B cell (primary cell): Measurements from ENCODE around the gene RASA3. TPM values are rescaled to one million over a fixed set of nuclear protein-coding genes. Genes with fewer than 3 reads are reported as not detected.

Source experiments
- ATAC-seq: fragments of 200-7000 bp; cut with Tn5 transposase; one replicate; pipeline ENCODE4 v1.10.0; 2021; ENCODE audit warnings: low read depth, mild to moderate bottlenecking, moderate number of reproducible peaks, moderate library complexity
- CTCF ChIA-PET: fragments of 350-600 bp; sonication (Branson Sonifier 250); formaldehyde crosslinking; loops from one replicate; lab custom pipeline; 2021; ENCODE audit warnings: antibody characterized with exemption, inconsistent platforms; lab: Charles Lee
- POLR2A ChIA-PET: fragments of 350-600 bp; sonication (Branson Sonifier 250); formaldehyde crosslinking; loops from one replicate; lab custom pipeline; 2021; ENCODE audit warnings: antibody characterized with exemption; lab: Charles Lee
- DNase-seq: peaks from one replicate; pipeline ENCODE4 v3.0.0; 2013
- H2AFZ ChIP-seq: 2 replicates; pipeline ENCODE4 v1.6.1; 2012; ENCODE audit warnings: mild to moderate bottlenecking, low read depth, low read length; ENCODE audit not compliant: insufficient read depth, poor library complexity, severe bottlenecking
- H3K27ac ChIP-seq, 2 donors: 1 replicate in 1 of 2; 2 replicates in 1 of 2; pipeline ENCODE4 v1.5.1; 2012 to 2013; ENCODE audit warnings: low read length in 2 of 2, mild to moderate bottlenecking in 2 of 2, moderate library complexity in 1 of 2
- H3K27me3 ChIP-seq, 4 experiments: fragments of 200-600 bp in 1 of 4; sonication (generic) in 1 of 4; replicated peaks in 1 of 4; 1 replicate in 2 of 4; 2 replicates in 2 of 4; pipeline versions ENCODE4 v1.6.1 to v1.7.0; 2013 to 2016; ENCODE audit warnings: low read length in 3 of 4, mild to moderate bottlenecking in 2 of 4, mixed read lengths in 1 of 4, moderate library complexity in 1 of 4; ENCODE audit not compliant: insufficient read depth in 4 of 4, control insufficient read depth in 3 of 4; ENCODE audit errors: control extremely low read depth in 1 of 4
- H3K36me3 ChIP-seq, 2 experiments: replicated peaks in 1 of 2; 1 replicate in 1 of 2; 2 replicates in 1 of 2; pipeline versions ENCODE4 v1.6.1 to v1.7.1; 2013; ENCODE audit warnings: low read length in 1 of 2; ENCODE audit not compliant: insufficient read depth in 2 of 2, control insufficient read depth in 1 of 2; ENCODE audit errors: control extremely low read depth in 1 of 2, extremely low read depth in 1 of 2
- H3K4me1 ChIP-seq, 2 donors: fragments of 200-600 bp in 1 of 2; sonication (generic) in 1 of 2; 1 replicate in 1 of 2; 2 replicates in 1 of 2; pipeline versions ENCODE4 v1.5.1 to v1.6.1; 2013 to 2017; ENCODE audit warnings: low read length in 2 of 2; ENCODE audit not compliant: control insufficient read depth in 2 of 2, insufficient read depth in 2 of 2
- H3K4me2 ChIP-seq: replicated peaks from 2 replicates; pipeline ENCODE3; 2012; ENCODE audit warnings: mild to moderate bottlenecking, low read depth, low read length; ENCODE audit not compliant: poor library complexity, severe bottlenecking
- H3K4me3 ChIP-seq, 5 experiments: fragments of 200-600 bp in 1 of 5; sonication (generic) in 1 of 5; 1 replicate in 3 of 5; 2 replicates in 2 of 5; pipeline versions ENCODE4 v1.5.1 to v1.7.0; 2011 to 2016; ENCODE audit warnings: low read length in 4 of 5, mild to moderate bottlenecking in 4 of 5, low read depth in 2 of 5, control low read depth in 1 of 5, moderate library complexity in 1 of 5; ENCODE audit not compliant: insufficient read depth in 1 of 5; ENCODE audit errors: control extremely low read depth in 1 of 5, extremely low read depth in 1 of 5
- H3K79me2 ChIP-seq: fragments of 200-600 bp; sonication (generic); one replicate; pipeline ENCODE4 v1.6.0; 2016; ENCODE audit warnings: low read length; ENCODE audit not compliant: control insufficient read depth, insufficient read depth
- H3K9ac ChIP-seq: fragments of 200-600 bp; sonication (generic); 2 replicates; pipeline ENCODE4 v1.6.1; 2017; ENCODE audit warnings: mild to moderate bottlenecking, low read length, moderate library complexity
- H3K9me3 ChIP-seq, 3 donors: one replicate each; pipeline versions ENCODE4 v1.6.1 to v1.7.1; 2013; ENCODE audit warnings: low read length in 2 of 3; ENCODE audit not compliant: control insufficient read depth in 2 of 3, insufficient read depth in 1 of 3; ENCODE audit errors: control extremely low read depth in 1 of 3
- H4K20me1 ChIP-seq: 2 replicates; pipeline ENCODE4 v1.6.0; 2012; ENCODE audit warnings: mild to moderate bottlenecking, low read length; ENCODE audit not compliant: insufficient read depth, control insufficient read depth, poor library complexity, severe bottlenecking
- H3K27ac Mint-ChIP-seq: one replicate; pipeline ENCODE4 v1.8.0; 2021; ENCODE audit warnings: mixed read lengths
- H3K27me3 Mint-ChIP-seq: one replicate; pipeline ENCODE4 v1.8.0; 2021; ENCODE audit warnings: mixed read lengths
- H3K4me1 Mint-ChIP-seq: one replicate; pipeline ENCODE4 v1.8.0; 2021; ENCODE audit warnings: mixed read lengths
- H3K4me3 Mint-ChIP-seq: one replicate; pipeline ENCODE4 v1.8.0; 2021; ENCODE audit warnings: mixed read lengths
- H3K9me3 Mint-ChIP-seq: one replicate; pipeline ENCODE4 v1.8.0; 2022; ENCODE audit warnings: mixed read lengths; ENCODE audit not compliant: insufficient read depth
- CTCF ChIP-seq: fragments of 200-600 bp; IDR thresholded peaks from one replicate; pipeline ENCODE4 v1.8.0; 2022; ENCODE audit warnings: antibody characterized with exemption, mild to moderate bottlenecking
- EZH2 ChIP-seq: IDR thresholded peaks from 2 replicates; pipeline ENCODE4 v1.6.1; 2012; ENCODE audit warnings: borderline replicate concordance, low read depth, mild to moderate bottlenecking, moderate library complexity, low read length; ENCODE audit not compliant: insufficient read depth, poor library complexity, severe bottlenecking
- WGBS: methylation state at CpG from one replicate; pipeline ENCODE4 v1.1.5; 2013; ENCODE audit warnings: missing lambda C conversion rate; ENCODE audit not compliant: insufficient coverage; 5-methylcytosine and 5-hydroxymethylcytosine counted together
- intact Hi-C: fragments of 100-400 bp; cut with micrococcal nuclease; formaldehyde crosslinking; loops from one replicate; pipeline ENCODE4 v1.10.0; 2022
- polyA plus RNA-seq: library from polyadenylated mRNA; depleted of rRNA; stranded (reverse); fragments of >200 nt; gene quantifications from 2 replicates; pipeline ENCODE4 v1.2.3, GENCODE V29; 2012
- total RNA-seq, 2 donors: library from RNA; stranded (reverse); fragments of 120-200 nt in 1 of 2; gene quantifications; 1 replicate in 1 of 2; 2 replicates in 1 of 2; pipeline versions ENCODE4 v1.2.3 to v1.2.4, GENCODE V29; 2013 to 2022

Gene RASA3
- total and polyA plus RNA-seq, 2 donors (not counting 1 experiment from before 2014, with no cell fraction given) = 54.2 to 87.4 TPM

DNA sequence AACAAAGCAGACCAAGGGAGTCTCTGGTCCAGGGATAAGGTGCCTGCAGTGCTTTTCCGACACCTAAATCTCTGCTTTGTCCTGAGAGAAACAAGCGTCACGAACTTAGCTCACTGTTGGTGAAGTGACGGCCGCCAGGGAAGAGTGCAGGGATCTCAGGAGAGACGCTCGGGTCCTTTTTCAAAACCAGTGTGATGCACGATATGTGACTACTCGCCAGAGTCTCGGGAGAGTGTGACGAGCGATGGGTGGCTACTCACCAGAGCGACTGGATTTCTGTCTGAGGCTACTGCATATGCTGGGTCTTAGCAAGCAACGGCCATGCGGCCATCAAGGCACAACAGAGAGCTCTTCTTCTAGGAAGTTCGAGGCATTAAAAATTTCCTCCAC, 30.1 kb upstream of the RASA3 start:
- H3K9ac ChIP-seq = peak overlapping the region; percentile 56
- TF ChIP-seq CTCF (no peak), EZH2 (no peak)
- peak overlapping the region; percentile 88 for H3K4me3 Mint-ChIP-seq

More for the DNA sequence above, 30.1 kb upstream of the RASA3 start:
- Histone ChIP-seq H3K27me3 (peaks cover 0 to 3% (median 0%) of the 10 kb centered on the region in 4 experiments), H4K20me1 (no peaks in the 10 kb centered on the region), H3K4me2 (peak overlapping the region; percentile 75), H3K36me3 (no peaks in the 10 kb centered on the region), H3K79me2 (no peaks in the 10 kb centered on the region), H3K27ac (no peak overlapping the region), H3K4me1 (peaks cover 32 to 39% of the 10 kb centered on the region in 2 donors), H3K9me3 (no peaks in the 10 kb centered on the region), H3K4me3 (peak overlapping the region in 3 of 5 experiments; percentile 21 to 52 (median 48)), H2AFZ (peak overlapping the region; percentile 70)
- H3K9me3 Mint-ChIP-seq = peaks cover 3% of the 10 kb centered on the region
- ChIA-PET POLR2A (no interaction called here), CTCF (interaction anchor here (1.0 to 1.5 kb wide), 5 partner anchors 18 to 97 kb away, joined by 3 to 6 read pairs (median 3); no protein-coding TSS in a partner anchor)
- DNase-seq = no peak
- no peak overlapping the region for H3K27ac Mint-ChIP-seq
- peaks cover 57% of the 10 kb centered on the region for H3K4me1 Mint-ChIP-seq
- peaks cover 13% of the 10 kb centered on the region for H3K27me3 Mint-ChIP-seq
- WGBS = 98% methylated on average over 15 of the region's 16 CpGs
- intact Hi-C loops = no loop called here
- no peak for ATAC-seq
